ENCODE data around the gene DOCK1.

- TF ChIP-seq CTCF (IDR thresholded peaks at IDR 0.05), result no peak
- TF ChIP-seq EZH2phosphoT487 (IDR thresholded peaks at IDR 0.05), result no peak
Observed at GRCh38 chr10:127133225-127133624, 228.0 kb downstream of the DOCK1 start.
